Kidney epithelial cell (primary cell): ENCODE results near the gene FBXO38. TPM values are rescaled to one million over a fixed set of nuclear protein-coding genes. Genes with fewer than 3 reads are reported as not detected.

ENCODE experiments used
- DNase-seq: peaks from one replicate; pipeline ENCODE4 v3.0.0-alpha.2; 2010; ENCODE audit warnings: low read depth
- H3K27me3 ChIP-seq: 2 replicates; pipeline ENCODE4 v1.6.0; 2011; ENCODE audit warnings: low read length; ENCODE audit not compliant: control insufficient read depth, insufficient read depth
- H3K36me3 ChIP-seq: 2 replicates; pipeline ENCODE4 v1.5.1; 2011; ENCODE audit warnings: low read length; ENCODE audit not compliant: control insufficient read depth, insufficient read depth
- H3K4me3 ChIP-seq: 2 replicates; pipeline ENCODE4 v1.5.1; 2011; ENCODE audit warnings: low read depth, mild to moderate bottlenecking, control low read depth, low read length
- CTCF ChIP-seq: IDR thresholded peaks from 2 replicates; pipeline ENCODE4 v1.5.1; 2011; ENCODE audit warnings: mild to moderate bottlenecking, moderate library complexity, low read length, control low read depth, inconsistent platforms; ENCODE audit not compliant: insufficient read depth, poor library complexity, severe bottlenecking
- total RNA-seq: library from RNA; depleted of rRNA; stranded (reverse); fragments of >200 nt; gene quantifications from 2 replicates; pipeline ENCODE4 v1.2.3, GENCODE V29; 2015

The FBXO38 gene
- total RNA-seq, 1 donor from 2014 or later, result 33.1 TPM

GRCh38 chr5:148343603-148344487, 39.9 kb upstream of the FBXO38 start:
- TF ChIP-seq CTCF, result no peak

GRCh38 chr5:148347706-148348105, 36.1 kb upstream of the FBXO38 start:
- no peak for DNase-seq
- no peak for TF ChIP-seq CTCF
- Histone ChIP-seq H3K4me3 (no peak overlapping the region), H3K27me3 (no peaks in the 10 kb centered on the region), H3K36me3 (no peaks in the 10 kb centered on the region)

More at GRCh38 chr5:148343603-148344487, 39.9 kb upstream of the FBXO38 start:
- no peak for DNase-seq
- Histone ChIP-seq H3K36me3 (no peaks in the 10 kb centered on the region), H3K4me3 (no peak overlapping the region), H3K27me3 (no peaks in the 10 kb centered on the region)

- no peak overlapping the region for H3K4me3 ChIP-seq
- H3K27me3 ChIP-seq, result no peaks in the 10 kb centered on the region
- DNase-seq, result no peak
- H3K36me3 ChIP-seq, result no peaks in the 10 kb centered on the region
- no peak for TF ChIP-seq CTCF
Observed at GRCh38 chr5:148352696-148353095, 31.1 kb upstream of the FBXO38 start.

GRCh38 chr5:148353634-148354033, 30.1 kb upstream of the FBXO38 start:
- H3K27me3 ChIP-seq, result no peaks in the 10 kb centered on the region
- TF ChIP-seq CTCF, result no peak

GRCh38 chr5:148364343-148364742, 19.4 kb upstream of the FBXO38 start:
- no peak for DNase-seq
- Histone ChIP-seq H3K4me3 (no peak overlapping the region), H3K36me3 (no peaks in the 10 kb centered on the region), H3K27me3 (no peaks in the 10 kb centered on the region)
- TF ChIP-seq CTCF, result no peak

More at GRCh38 chr5:148353634-148354033, 30.1 kb upstream of the FBXO38 start:
- no peak for DNase-seq
- Histone ChIP-seq H3K36me3 (no peaks in the 10 kb centered on the region), H3K4me3 (no peak overlapping the region)
